Umbilical cord (tissue), 2 donors: ENCODE results near the gene FIGN. TPM values are rescaled to one million over a fixed set of nuclear protein-coding genes. Genes with fewer than 3 reads are reported as not detected.

Experiments used
- DNase-seq: peaks from one replicate; pipeline ENCODE4 v3.0.0-alpha.2; 2015; ENCODE audit warnings: low spot score
- total RNA-seq: library from RNA; depleted of rRNA; stranded (reverse); fragments of >200 nt; gene quantifications from one replicate; pipeline ENCODE4 v1.2.3, GENCODE V29; 2014; ENCODE audit warnings: low replicate concordance; ENCODE audit not compliant: insufficient read depth

The FIGN gene
- total RNA-seq, 1 donor from 2014 or later: 2.9 TPM

- DNase-seq: no peak
These were observed 123.5 kb downstream of the FIGN start for GRCh38 chr2:163612332-163612731.

GRCh38 chr2:163611557-163611906 is 124.3 kb downstream of the FIGN start:
- DNase-seq: no peak

DNA sequence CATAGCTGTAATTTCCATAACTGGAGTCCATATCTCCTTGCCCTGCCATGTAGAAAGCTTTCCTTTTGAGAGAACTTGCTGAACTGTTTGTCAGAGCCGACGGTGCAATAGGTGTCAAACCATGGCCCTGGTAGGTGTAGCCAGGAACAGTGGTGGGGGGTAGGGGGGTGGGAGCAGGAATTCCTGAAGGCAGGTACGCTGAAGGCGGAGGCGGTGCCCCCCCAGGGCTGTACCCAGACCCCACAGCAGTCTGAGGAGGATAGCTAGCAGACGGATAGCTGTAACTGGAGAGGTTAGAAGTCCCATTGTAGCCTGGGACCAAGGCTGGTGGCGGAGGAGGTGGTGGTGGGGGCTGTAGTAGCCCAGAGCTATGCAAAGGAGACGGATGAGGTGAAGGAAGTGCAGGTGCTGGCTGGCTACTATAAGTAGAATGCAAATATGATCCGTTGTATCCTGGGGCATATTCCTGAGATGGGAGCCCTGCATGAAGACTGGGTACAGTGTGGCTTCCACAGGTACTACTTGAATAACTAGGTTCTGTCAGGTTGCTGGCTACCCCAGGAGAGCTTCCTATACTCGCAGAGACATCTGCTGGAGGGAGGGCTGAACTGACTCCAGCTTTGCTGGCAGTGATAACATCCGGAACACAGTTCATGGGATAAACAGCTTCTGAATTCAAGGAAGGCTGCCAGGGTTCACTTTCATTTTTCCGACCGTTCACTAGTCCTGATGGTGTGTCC is 124.8 kb downstream of the FIGN start:
- DNase-seq: no peak

DNA sequence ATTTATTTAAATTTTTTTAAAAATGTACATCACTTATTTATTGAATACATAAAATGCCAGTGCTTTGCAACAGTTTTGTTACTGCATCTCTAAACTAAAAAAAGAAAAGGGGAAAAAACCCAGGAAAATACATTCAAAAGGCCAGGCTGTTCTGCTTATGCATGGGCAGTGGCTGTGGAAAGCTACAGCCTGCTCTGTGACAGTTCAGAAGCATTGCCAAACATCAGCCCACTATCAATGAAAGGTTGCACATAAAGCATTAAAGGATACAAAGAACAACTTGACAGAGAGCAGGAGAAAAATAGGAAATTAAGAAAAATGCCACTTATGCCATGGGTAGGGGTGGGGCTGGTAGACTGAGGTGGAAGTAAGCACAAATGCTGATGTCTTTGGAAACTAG is 128.2 kb downstream of the FIGN start:
- peak; percentile 8 for DNase-seq

DNA sequence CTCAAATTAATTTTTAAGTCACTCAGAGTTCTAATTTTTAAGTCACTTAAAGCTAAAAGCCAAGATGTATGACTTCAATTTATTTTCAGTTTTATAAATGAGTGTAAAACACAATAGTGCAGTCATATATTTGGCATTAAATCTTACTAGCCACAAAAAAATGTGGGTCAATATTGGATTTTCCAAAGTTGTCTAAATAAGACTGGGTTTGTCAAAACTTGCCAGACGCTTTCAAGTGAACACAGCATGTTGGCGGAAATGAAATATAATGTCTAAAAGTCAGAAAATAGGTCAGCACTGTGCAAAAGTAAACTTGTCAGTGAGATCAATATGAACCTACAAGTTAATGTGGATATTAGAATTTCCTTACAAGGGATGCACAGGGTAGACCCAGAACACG is 128.9 kb downstream of the FIGN start:
- no peak for DNase-seq

GRCh38 chr2:163605779-163606178 is 130.0 kb downstream of the FIGN start:
- DNase-seq: no peak

- no peak for DNase-seq
These were observed 130.8 kb downstream of the FIGN start for GRCh38 chr2:163604941-163605555.

- no peak for DNase-seq
These were observed 133.6 kb downstream of the FIGN start for GRCh38 chr2:163602196-163602595.

DNA sequence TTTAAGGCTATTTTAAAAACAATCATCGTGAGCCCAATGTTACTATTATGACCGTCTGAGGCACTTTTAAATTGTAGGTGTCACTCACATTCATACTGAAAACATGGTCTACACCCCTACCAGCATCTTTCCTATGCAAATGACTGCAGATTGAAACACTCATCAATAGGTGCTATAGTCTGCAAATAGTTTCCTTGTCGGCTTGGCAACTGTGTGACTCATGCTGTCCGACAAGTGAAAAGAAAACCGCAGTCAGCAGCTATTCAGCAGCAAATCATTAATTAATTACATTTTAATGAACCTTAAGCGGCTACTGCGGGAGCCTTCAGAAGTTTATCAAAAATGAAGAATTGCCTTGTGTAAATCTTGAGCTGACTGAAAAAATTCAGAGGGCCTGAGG is 134.4 kb downstream of the FIGN start:
- no peak for DNase-seq

- DNase-seq: no peak
These were observed 135.0 kb downstream of the FIGN start for GRCh38 chr2:163600801-163601200.

- no peak for DNase-seq
These were observed 140.8 kb downstream of the FIGN start for GRCh38 chr2:163595028-163595427.

DNA sequence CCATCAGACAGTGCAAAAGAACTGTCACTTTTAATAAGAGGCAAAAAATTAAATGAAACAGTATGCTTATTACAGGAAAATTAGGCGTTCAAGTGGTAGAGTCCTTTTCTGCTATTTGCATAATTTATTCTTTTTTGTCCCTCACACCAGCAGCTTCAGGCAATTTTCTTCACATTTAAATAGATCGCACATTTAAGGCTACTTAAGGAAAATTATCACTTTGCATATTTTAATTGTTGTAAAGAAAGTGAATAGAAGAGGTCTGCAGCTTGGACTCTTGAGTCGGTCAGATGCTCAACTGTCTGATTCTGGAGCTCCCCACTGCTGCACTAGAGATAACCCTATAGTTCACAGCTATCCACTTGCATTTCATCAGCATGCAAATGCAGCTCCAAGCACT is 141.3 kb downstream of the FIGN start:
- no peak for DNase-seq

DNA sequence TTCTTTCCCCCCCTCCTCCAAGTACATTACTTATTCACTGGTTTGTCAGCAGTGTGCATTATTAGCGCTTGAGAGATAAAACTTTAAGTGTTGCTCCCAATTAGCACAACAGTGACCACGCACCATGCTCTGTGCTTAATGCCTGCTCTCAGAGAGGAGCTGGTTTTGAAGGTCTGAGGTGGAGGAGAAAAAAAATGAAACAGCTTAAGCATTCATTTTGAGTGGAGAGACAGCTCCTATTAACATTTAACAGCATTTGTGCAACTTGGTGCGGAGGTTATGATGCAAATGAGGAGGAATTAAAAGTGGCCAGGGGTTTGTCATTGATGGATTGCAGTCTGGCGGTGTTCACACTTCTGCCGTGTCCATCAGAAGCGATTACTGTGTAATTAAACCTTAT is 141.8 kb downstream of the FIGN start:
- DNase-seq: no peak

DNA sequence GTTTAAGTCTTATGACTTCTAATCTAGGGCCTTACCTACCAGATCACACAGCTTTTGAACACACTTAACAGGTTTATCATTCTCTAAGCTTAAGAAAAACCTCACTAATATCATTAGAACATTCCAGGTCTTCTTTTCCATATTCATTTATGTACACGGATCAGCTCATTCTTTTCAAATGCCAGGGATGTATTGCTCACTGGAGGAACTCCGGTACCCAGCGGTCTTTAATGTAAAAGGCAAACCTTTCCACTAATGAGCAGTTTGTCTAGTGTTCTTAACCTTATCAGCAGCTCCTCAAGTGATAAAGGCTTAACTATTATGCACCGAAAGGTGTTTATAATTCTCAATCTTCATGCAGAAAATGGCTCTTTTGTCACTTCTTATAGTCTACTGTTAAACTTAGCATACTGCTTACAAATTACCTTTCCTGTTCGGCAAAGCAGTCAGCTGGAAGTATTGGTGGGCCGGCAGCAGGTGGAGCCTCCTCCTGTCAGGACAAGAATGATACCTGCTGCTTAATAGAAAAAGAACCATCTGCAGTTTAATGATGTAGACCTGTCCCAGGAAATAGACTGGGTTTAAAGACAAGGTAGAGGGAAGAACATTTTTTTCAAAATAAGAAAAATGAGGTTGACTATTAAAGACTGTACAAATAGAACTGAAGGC is 142.7 kb downstream of the FIGN start:
- no peak for DNase-seq

- peak; percentile 15 for DNase-seq
These were observed 144.3 kb downstream of the FIGN start for GRCh38 chr2:163591461-163591860.

DNA sequence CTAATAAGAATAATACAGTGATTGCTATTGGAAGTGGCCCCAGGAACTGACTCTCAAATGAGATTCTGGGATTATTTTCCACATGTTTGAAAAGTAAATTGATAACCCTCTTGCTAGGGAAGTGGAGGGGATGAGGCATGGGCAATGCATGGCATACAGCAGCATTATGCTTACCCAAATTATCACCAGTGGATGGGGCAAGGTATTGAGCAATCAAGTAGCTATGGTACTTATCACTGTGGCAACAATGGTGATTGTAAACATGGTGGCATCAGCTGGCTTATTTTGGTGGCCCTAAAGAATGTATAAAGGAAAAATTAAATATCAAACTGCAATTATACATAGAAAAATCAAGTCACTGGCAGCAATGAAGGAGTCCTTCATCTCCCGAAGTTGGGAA is 155.1 kb downstream of the FIGN start:
- DNase-seq: no peak

DNA sequence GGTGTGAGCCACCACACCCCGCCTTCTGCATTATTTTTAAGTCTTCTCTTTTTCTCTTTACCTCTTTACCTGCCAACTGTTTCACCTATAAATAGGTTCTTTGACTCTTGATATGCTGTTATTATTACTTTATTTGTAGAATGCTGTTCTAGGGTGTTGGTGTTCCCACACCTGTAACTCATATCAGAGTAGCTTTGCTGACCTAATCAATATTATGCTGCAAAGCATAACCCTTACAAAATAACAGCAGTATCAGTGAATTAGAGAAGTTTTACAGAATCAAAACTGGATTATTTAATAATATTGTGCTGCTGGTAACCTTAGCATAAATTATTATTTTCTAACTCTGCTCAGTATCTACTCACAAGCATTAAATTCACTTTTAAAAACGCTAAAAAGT is 161.5 kb downstream of the FIGN start:
- DNase-seq: no peak

DNA sequence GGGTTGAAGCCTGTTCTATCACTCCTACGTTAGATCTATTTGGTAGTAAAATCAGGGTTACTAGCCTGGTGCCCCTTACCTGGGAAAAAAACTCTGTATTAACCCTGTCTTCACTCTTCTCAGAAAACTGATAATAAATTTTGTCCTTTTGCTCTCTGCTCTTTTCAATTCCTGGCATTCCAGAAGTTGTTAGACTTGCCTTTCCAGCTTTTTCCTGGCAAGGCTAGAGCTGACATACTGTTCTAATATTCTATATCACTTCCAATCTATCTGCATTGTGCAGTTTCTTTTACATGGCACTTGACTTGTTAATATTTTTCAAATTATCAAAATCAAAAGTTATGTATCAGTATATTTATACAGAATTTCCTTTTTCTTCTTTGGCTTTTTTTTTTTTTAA is 162.2 kb downstream of the FIGN start:
- peak; percentile 2 for DNase-seq

DNA sequence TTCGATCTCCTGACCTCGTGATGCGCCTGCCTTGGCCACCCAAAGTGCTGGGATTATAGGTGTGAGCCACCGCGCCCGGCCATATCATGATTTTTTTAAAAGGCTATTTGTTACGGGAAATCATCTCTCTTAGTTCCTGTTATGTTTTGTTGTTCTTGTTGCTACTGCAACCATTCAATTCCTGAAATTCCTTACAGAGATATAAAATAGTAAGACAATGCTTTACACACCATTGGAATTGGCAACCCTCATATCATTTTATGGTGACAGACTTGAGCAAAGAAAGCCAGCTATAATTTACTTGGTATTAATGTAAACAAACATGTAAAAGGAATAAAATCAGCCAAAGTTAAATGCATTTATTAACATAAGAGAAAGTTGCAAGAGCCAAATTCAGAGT is 163.0 kb downstream of the FIGN start:
- no peak for DNase-seq

GRCh38 chr2:163571423-163572102 is 164.2 kb downstream of the FIGN start:
- no peak for DNase-seq

DNA sequence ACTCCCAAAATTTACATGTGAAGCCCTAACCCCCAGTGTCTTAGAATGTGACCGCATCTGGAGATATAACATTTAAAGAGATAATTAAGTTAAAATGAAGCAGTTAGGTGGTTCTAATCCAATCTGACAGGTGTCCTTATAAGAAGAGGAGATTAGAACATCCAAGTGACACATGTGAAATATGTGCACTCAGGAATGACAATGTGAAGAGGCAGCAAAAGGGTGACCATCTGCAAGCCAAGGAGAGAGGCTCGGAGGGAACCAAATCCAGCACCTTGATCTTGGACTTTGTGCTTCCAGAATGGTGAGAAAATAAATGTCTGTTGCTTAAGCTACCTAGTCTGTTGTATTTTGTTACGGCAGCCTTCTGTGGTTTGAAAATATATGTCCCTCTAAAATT is 165.4 kb downstream of the FIGN start:
- no peak for DNase-seq

- DNase-seq: no peak
These were observed 170.6 kb downstream of the FIGN start for GRCh38 chr2:163565192-163565591.

- DNase-seq: no peak
These were observed 171.6 kb downstream of the FIGN start for GRCh38 chr2:163564236-163564635.
